H9 (cell line): ENCODE results near the gene ZNF330. TPM values are rescaled to one million over a fixed set of nuclear protein-coding genes. Genes with fewer than 3 reads are reported as not detected.

ENCODE experiments used
- DNase-seq: peaks from one replicate; pipeline ENCODE4 v3.0.0-alpha.2; 2017
- H2AFZ ChIP-seq: one replicate; pipeline ENCODE4 v1.6.1; 2013; ENCODE audit warnings: mild to moderate bottlenecking, low read length, control low read depth, moderate library complexity
- H2AK5ac ChIP-seq: 2 replicates; pipeline ENCODE4 v1.6.1; 2013; ENCODE audit warnings: low read length, control low read depth, mixed read lengths; ENCODE audit not compliant: insufficient read length
- H2BK120ac ChIP-seq: one replicate; pipeline ENCODE4 v1.6.1; 2013; ENCODE audit warnings: low read depth, mild to moderate bottlenecking, low read length, control low read depth, inconsistent platforms; ENCODE audit not compliant: poor library complexity, severe bottlenecking
- H2BK12ac ChIP-seq: 2 replicates; pipeline ENCODE4 v1.6.1; 2013; ENCODE audit warnings: low read length, control low read depth, mixed read lengths, low read depth; ENCODE audit not compliant: insufficient read length
- H2BK15ac ChIP-seq: 2 replicates; pipeline ENCODE4 v1.6.1; 2013; ENCODE audit warnings: low read depth, low read length, control low read depth
- H2BK20ac ChIP-seq: one replicate; pipeline ENCODE4 v1.6.1; 2013; ENCODE audit warnings: low read depth, mild to moderate bottlenecking, low read length, control low read depth, inconsistent platforms; ENCODE audit not compliant: poor library complexity, severe bottlenecking
- H2BK5ac ChIP-seq: 2 replicates; pipeline ENCODE4 v1.6.1; 2013; ENCODE audit warnings: low read length, control low read depth, mixed read lengths; ENCODE audit not compliant: insufficient read length
- H3K14ac ChIP-seq: 2 replicates; pipeline ENCODE4 v1.6.1; 2013; ENCODE audit warnings: low read length, control low read depth; ENCODE audit not compliant: insufficient read depth
- H3K18ac ChIP-seq: 2 replicates; pipeline ENCODE4 v1.6.1; 2013; ENCODE audit warnings: low read depth, mild to moderate bottlenecking, mixed read lengths, low read length, control low read depth; ENCODE audit not compliant: insufficient read length
- H3K23ac ChIP-seq: 2 replicates; pipeline ENCODE4 v1.6.1; 2013; ENCODE audit warnings: low read length, control low read depth, mixed read lengths, low read depth; ENCODE audit not compliant: insufficient read length
- H3K23me2 ChIP-seq: 2 replicates; pipeline ENCODE4 v1.6.1; 2013; ENCODE audit warnings: low read depth, mild to moderate bottlenecking, mixed read lengths, low read length, control low read depth; ENCODE audit not compliant: insufficient read length, poor library complexity, severe bottlenecking
- H3K27ac ChIP-seq: 2 replicates; pipeline ENCODE4 v1.5.1; 2013; ENCODE audit warnings: low read length, control low read depth, mixed read lengths, low read depth; ENCODE audit not compliant: insufficient read length
- H3K27me3 ChIP-seq: 2 replicates; pipeline ENCODE4 v1.6.1; 2013; ENCODE audit warnings: low read length, control low read depth, inconsistent platforms; ENCODE audit not compliant: insufficient read depth
- H3K4ac ChIP-seq: 2 replicates; pipeline ENCODE4 v1.6.1; 2013; ENCODE audit warnings: low read depth, mild to moderate bottlenecking, control low read depth, inconsistent platforms, low read length, moderate library complexity
- H3K4me1 ChIP-seq: 2 replicates; pipeline ENCODE4 v1.6.1; 2013; ENCODE audit warnings: low read length, control low read depth, inconsistent platforms; ENCODE audit not compliant: insufficient read depth
- H3K4me2 ChIP-seq: 2 replicates; pipeline ENCODE4 v1.6.1; 2013; ENCODE audit warnings: low read length, control low read depth, mixed read lengths; ENCODE audit not compliant: insufficient read length, insufficient read depth
- H3K56ac ChIP-seq: 2 replicates; pipeline ENCODE4 v1.6.1; 2013; ENCODE audit warnings: low read depth, mild to moderate bottlenecking, mixed read lengths, low read length, control low read depth; ENCODE audit not compliant: insufficient read length
- H3K79me1 ChIP-seq: 2 replicates; pipeline ENCODE4 v1.6.1; 2013; ENCODE audit warnings: low read depth, mild to moderate bottlenecking, moderate library complexity, low read length, control low read depth, inconsistent platforms; ENCODE audit not compliant: insufficient read depth, poor library complexity, severe bottlenecking
- H3K79me2 ChIP-seq: 2 replicates; pipeline ENCODE4 v1.6.1; 2013; ENCODE audit warnings: low read length, control low read depth, inconsistent platforms; ENCODE audit not compliant: insufficient read depth
- H3K9ac ChIP-seq: 2 replicates; pipeline ENCODE4 v1.6.1; 2013; ENCODE audit warnings: low read length, control low read depth, mixed read lengths; ENCODE audit not compliant: insufficient read length; ENCODE audit errors: extremely low read depth
- H3K9me3 ChIP-seq: one replicate; pipeline ENCODE4 v1.6.1; 2013; ENCODE audit warnings: low read depth, low read length, inconsistent platforms; ENCODE audit not compliant: control insufficient read depth
- H3T11ph ChIP-seq: one replicate; pipeline ENCODE4 v1.6.1; 2013; ENCODE audit warnings: mild to moderate bottlenecking, low read length, control low read depth, inconsistent platforms
- H4K20me1 ChIP-seq: one replicate; pipeline ENCODE4 v1.6.1; 2013; ENCODE audit not compliant: control insufficient read depth, insufficient read length, insufficient read depth
- H4K5ac ChIP-seq: 2 replicates; pipeline ENCODE4 v1.6.1; 2013; ENCODE audit warnings: low read depth, mild to moderate bottlenecking, mixed read lengths, low read length, control low read depth; ENCODE audit not compliant: insufficient read length
- H4K8ac ChIP-seq: replicated peaks from 2 replicates; pipeline ENCODE4 v1.6.1; 2013; ENCODE audit warnings: low read length, control low read depth, mixed read lengths, low read depth; ENCODE audit not compliant: insufficient read length
- H4K91ac ChIP-seq: 2 replicates; pipeline ENCODE4 v1.6.1; 2013; ENCODE audit warnings: low read depth, mild to moderate bottlenecking, moderate library complexity, mixed read lengths, low read length, control low read depth; ENCODE audit not compliant: insufficient read length
- H3K27ac Mint-ChIP-seq, 3 experiments: 2 replicates in 2 of 3; 3 replicates in 1 of 3; pipeline ENCODE4 v1.8.0; 2020 to 2021; ENCODE audit warnings: mixed read lengths in 3 of 3, mild to moderate bottlenecking in 1 of 3, moderate library complexity in 1 of 3
- H3K27me3 Mint-ChIP-seq: 2 replicates; pipeline ENCODE4 v1.8.0; 2021; ENCODE audit warnings: low read depth, mild to moderate bottlenecking, moderate library complexity, mixed read lengths
- H3K36me3 Mint-ChIP-seq, 3 experiments: 2 replicates in 2 of 3; 3 replicates in 1 of 3; pipeline ENCODE4 v1.8.0; 2020 to 2021; ENCODE audit warnings: low read depth in 3 of 3, mixed read lengths in 3 of 3; ENCODE audit not compliant: insufficient read depth in 1 of 3
- H3K4me1 Mint-ChIP-seq, 2 experiments: 2 replicates each; pipeline ENCODE4 v1.8.0; 2020; ENCODE audit warnings: mixed read lengths in 2 of 2
- H3K4me3 Mint-ChIP-seq, 2 experiments: 2 replicates in 1 of 2; 3 replicates in 1 of 2; pipeline ENCODE4 v1.8.0; 2020 to 2021; ENCODE audit warnings: mild to moderate bottlenecking in 2 of 2, mixed read lengths in 2 of 2, moderate library complexity in 1 of 2
- H3K9me3 Mint-ChIP-seq, 2 experiments: 2 replicates in 1 of 2; 3 replicates in 1 of 2; pipeline ENCODE4 v1.8.0; 2020; ENCODE audit warnings: mild to moderate bottlenecking in 2 of 2, mixed read lengths in 2 of 2, moderate library complexity in 1 of 2
- CTCF ChIP-seq: fragments of 200-600 bp; sonication (generic); conservative IDR thresholded peaks from 3 replicates; pipeline ENCODE4 v1.8.0; 2021; ENCODE audit warnings: antibody characterized with exemption, mild to moderate bottlenecking
- WGBS: extraction: QIAGEN DNeasy Blood & Tissue Kit; methylation state at CpG from one replicate; pipeline ENCODE4 v1.1.7; 2013; ENCODE audit warnings: missing lambda C conversion rate, low lambda C conversion rate, mixed read lengths; ENCODE audit not compliant: insufficient read length; ENCODE audit errors: extremely low coverage; 5-methylcytosine and 5-hydroxymethylcytosine counted together
- total RNA-seq: library from RNA; stranded (reverse); gene quantifications from 2 replicates; pipeline ENCODE4 v1.2.1, GENCODE V29; 2021

The ZNF330 gene
- total RNA-seq, 1 experiment from 2014 or later = 32.6 TPM

- no peak overlapping the region for H2BK120ac ChIP-seq
- H4K8ac ChIP-seq = no peak overlapping the region
- H4K5ac ChIP-seq = no peak overlapping the region
- H2BK5ac ChIP-seq = no peak overlapping the region
- no peaks in the 10 kb centered on the region for H3K79me2 ChIP-seq
- no peak for DNase-seq
- H3K36me3 Mint-ChIP-seq = no peaks in the 10 kb centered on the region; a peak in 1 of 7 replicates
- no peak overlapping the region for H3K56ac ChIP-seq
- no peak overlapping the region for H3K4me2 ChIP-seq
- no peak overlapping the region for H3K9ac ChIP-seq
- no peaks in the 10 kb centered on the region for H3K4me1 Mint-ChIP-seq
- H3K18ac ChIP-seq = no peak overlapping the region
- H3K4me3 Mint-ChIP-seq = no peak overlapping the region
- TF ChIP-seq CTCF = no peak
- H3K23ac ChIP-seq = no peak overlapping the region
- H4K20me1 ChIP-seq = no peaks in the 10 kb centered on the region
- WGBS = no CpG with 5 or more reads among the region's 4 CpGs
- no peak overlapping the region for H2BK20ac ChIP-seq
- no peak overlapping the region for H2BK15ac ChIP-seq
- H3K9me3 ChIP-seq = no peaks in the 10 kb centered on the region
- no peaks in the 10 kb centered on the region for H3K27me3 ChIP-seq
- no peak overlapping the region for H4K91ac ChIP-seq
- H3T11ph ChIP-seq = no peak overlapping the region
- H3K9me3 Mint-ChIP-seq = peaks cover 0 to 2% of the 10 kb centered on the region in 2 experiments; a peak in 3 of 5 replicates
- H3K79me1 ChIP-seq = no peaks in the 10 kb centered on the region
- H3K14ac ChIP-seq = no peak overlapping the region
- no peak overlapping the region for H2AK5ac ChIP-seq
- H3K27ac ChIP-seq = no peak overlapping the region
- H3K23me2 ChIP-seq = no peaks in the 10 kb centered on the region
- no peak overlapping the region for H3K4ac ChIP-seq
- H3K4me1 ChIP-seq = 0 out of 2 replicates have a peak, but pooled peaks cover 2% of the 10 kb centered on the region
- no peak overlapping the region for H2BK12ac ChIP-seq
- H3K27ac Mint-ChIP-seq = no peak overlapping the region; a peak in 1 of 7 replicates
- no peak overlapping the region for H2AFZ ChIP-seq
- H3K27me3 Mint-ChIP-seq = no peaks in the 10 kb centered on the region; the same call in 1 of the 2 replicates
Observed at GRCh38 chr4:141248029-141248428, 27.3 kb downstream of the ZNF330 start.
